Subcutaneous adipose tissue (tissue), 4 donors: ENCODE results near the gene NMRK1. TPM values are rescaled to one million over a fixed set of nuclear protein-coding genes. Genes with fewer than 3 reads are reported as not detected.

Experiments
- CTCF ChIP-seq: fragments of 450-650 bp; IDR thresholded peaks from one replicate; pipeline ENCODE4 v1.5.1; 2016; ENCODE audit warnings: low read depth, mild to moderate bottlenecking, control low read depth, antibody characterized with exemption, moderate library complexity
- total RNA-seq, 4 donors: library from RNA; depleted of rRNA; stranded (reverse); fragments of >200 nt; gene quantifications; one replicate each; pipeline ENCODE4 v1.1.0, GENCODE V29; 2016

Gene NMRK1
- total RNA-seq, 4 donors from 2014 or later = 23.6 to 44.1 (median 29.3) TPM

- no peak for TF ChIP-seq CTCF
Measured at GRCh38 chr9:75128535-75128934, 40.6 kb upstream of the NMRK1 start.

GRCh38 chr9:75123696-75124095 is 35.7 kb upstream of the NMRK1 start:
- TF ChIP-seq CTCF = no peak

GRCh38 chr9:75121914-75122558 is 34.1 kb upstream of the NMRK1 start:
- no peak for TF ChIP-seq CTCF

- TF ChIP-seq CTCF = no peak
Measured at GRCh38 chr9:75120686-75121085, 32.7 kb upstream of the NMRK1 start.

GRCh38 chr9:75117564-75117963 is 29.6 kb upstream of the NMRK1 start:
- no peak for TF ChIP-seq CTCF

- no peak for TF ChIP-seq CTCF
Measured at GRCh38 chr9:75116306-75116705, 28.4 kb upstream of the NMRK1 start.

GRCh38 chr9:75112789-75113188 is 24.8 kb upstream of the NMRK1 start:
- TF ChIP-seq CTCF = no peak
